Heart left ventricle (tissue), 16 donors: ENCODE measurements around the gene CNNM4. TPM values are rescaled to one million over a fixed set of nuclear protein-coding genes. Genes with fewer than 3 reads are reported as not detected.

Experiments
- ATAC-seq, 4 donors: fragments of 200-7000 bp; cut with Tn5 transposase; one replicate each; pipeline ENCODE4 v1.9.1; 2020 to 2022; ENCODE audit warnings: moderate library complexity in 4 of 4, mild to moderate bottlenecking in 3 of 4, moderate number of reproducible peaks in 1 of 4
- DNase-seq, 5 donors: peaks; one replicate each; pipeline ENCODE4 v3.0.0-alpha.2; 2020
- H3K27ac ChIP-seq, 12 donors: fragments of 200-600 bp; sonication (generic) in 4 of 12; one replicate each; pipeline versions ENCODE4 v1.5.0 to v1.8.0; 2016 to 2022; ENCODE audit warnings: mild to moderate bottlenecking in 2 of 12
- H3K27me3 ChIP-seq, 9 donors: fragments of 200-600 bp; sonication (generic) in 2 of 9; one replicate each; pipeline versions ENCODE4 v1.5.1 to v1.8.0; 2016 to 2022; ENCODE audit warnings: mild to moderate bottlenecking in 3 of 9
- H3K36me3 ChIP-seq, 9 donors: fragments of 200-600 bp; sonication (generic) in 2 of 9; one replicate each; pipeline versions ENCODE4 v1.5.0 to v1.8.0; 2018 to 2022; ENCODE audit warnings: mild to moderate bottlenecking in 2 of 9
- H3K4me1 ChIP-seq, 12 donors: fragments of 200-600 bp; sonication (generic) in 4 of 12; one replicate each; pipeline versions ENCODE4 v1.5.0 to v1.8.0; 2016 to 2022; ENCODE audit warnings: mild to moderate bottlenecking in 3 of 12
- H3K4me3 ChIP-seq, 12 donors: fragments of 200-600 bp; sonication (generic) in 4 of 12; one replicate each; pipeline versions ENCODE4 v1.5.0 to v1.8.0; 2017 to 2022; ENCODE audit warnings: mild to moderate bottlenecking in 9 of 12, moderate library complexity in 4 of 12
- H3K9me3 ChIP-seq, 12 donors: fragments of 200-600 bp; sonication (generic) in 4 of 12; one replicate each; pipeline versions ENCODE4 v1.5.0 to v1.8.0; 2016 to 2022; ENCODE audit warnings: mild to moderate bottlenecking in 1 of 12
- POLR2A ChIP-seq, 2 donors: fragments of 450-650 bp; IDR thresholded peaks; one replicate each; pipeline ENCODE4 v1.6.1; 2017; ENCODE audit warnings: antibody characterized with exemption in 2 of 2, mild to moderate bottlenecking in 2 of 2, moderate library complexity in 2 of 2
- WGBS, 4 donors: extraction: QIAGEN DNeasy Blood & Tissue Kit in 2 of 4; methylation state at CpG; one replicate each; pipeline versions ENCODE4 v1.1.5 to v1.1.7; 2013 to 2018; 5-methylcytosine and 5-hydroxymethylcytosine counted together
- intact Hi-C, 10 donors: fragments of 100-400 bp; cut with DNase I; formaldehyde crosslinking; loops; one replicate each; pipeline versions ENCODE4 v1.11.1 to v1.14.2; 2022
- polyA plus RNA-seq, 2 donors: library from polyadenylated mRNA; stranded (reverse); fragments of 200-250 nt; gene quantifications; one replicate each; pipeline ENCODE4 v1.2.3, GENCODE V29; 2013
- total RNA-seq, 9 donors: library from RNA; depleted of rRNA in 2 of 9; stranded (reverse); fragments of >200 nt in 2 of 9; fragmentation: NEBNext Ultra II Directional in 3 of 9; extraction: Animal tissue kit (Norgen Biotek cat#: 25700) in 3 of 9; gene quantifications; one replicate each; pipeline versions ENCODE4 v1.1.0 to v1.2.4, GENCODE V29; 2016 to 2023
- TF ChIP-seq, protein P1 (sequence below), 12 donors: fragments of 200-600 bp; sonication (generic) in 4 of 12; IDR thresholded peaks; one replicate each; pipeline versions ENCODE4 v1.5.0 to v1.8.0; 2018 to 2022; ENCODE audit warnings: antibody characterized with exemption in 12 of 12, mild to moderate bottlenecking in 5 of 12
- donor health status: ischemic (EF 13 %, LVEDD 7.1; RV severe dilation, severe dysfunction).
- donor health status: healthy with polysubstance abuse.
- donor health status: DM: no; HTN: yes; CAD: no.
- donor health status: DM: no; HTN: no; CAD: no.
- donor health status: ischemic (EF 25% LVEDD 6.9; RV normal size, moderate dysfunction).
- donor health status: ischemic (EF 25% LVEDD 5.7; RV mildly dilated, moderate dysfunction).
- donor health status: healthy.
- donor health status: DM: yes; HTN: yes; CAD: no.
- donor health status: ischemic (EF 35%, LVEDD 5.7; RV mildly dilated, moderate dysfunction).
- donor health status: nonischemic (EF 11% LVEDD 7.7; RV severe dilation, severe dysfunction).
- donor health status: DM: yes; HTN: yes; CAD: no.
- donor health status: PGD.
- donor health status: ischemic (EF 29% LVEDD 5.4; RV normal size, mild dysfunction).
- donor health status: nonischemic (EF 23%, LVEDD 6.1; RV moderate dilation, normal function).

Gene CNNM4
- total and polyA plus RNA-seq, 11 donors: 11.3 to 47.7 (median 27.7) TPM

DNA sequence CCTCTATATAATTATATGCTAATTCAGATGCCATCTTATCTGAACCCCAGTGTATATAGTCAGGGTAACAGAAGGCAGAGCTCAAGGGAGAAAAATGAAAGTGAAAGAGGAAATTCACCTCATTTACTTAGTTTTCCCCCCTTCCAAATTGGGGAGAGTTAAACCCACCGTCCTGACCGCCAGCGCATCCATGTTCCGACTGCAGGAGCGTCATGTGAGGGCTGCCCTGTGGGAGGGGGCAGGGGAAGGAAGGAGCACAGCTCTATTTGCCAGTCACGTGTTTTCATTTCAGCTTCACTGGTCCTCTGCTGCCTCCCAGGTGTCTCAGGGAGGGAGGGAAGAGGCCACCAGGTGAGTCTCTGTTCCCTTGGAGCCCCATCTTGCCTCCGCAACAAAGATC, 13.2 kb downstream of the CNNM4 start:
- H3K9me3 ChIP-seq: no peaks in the 10 kb centered on the region
- intact Hi-C loops: no loop called here
- ATAC-seq: no peak
- no peak for TF ChIP-seq POLR2A (IDR thresholded peaks at IDR 0.05)
- TF ChIP-seq, protein P1, sequence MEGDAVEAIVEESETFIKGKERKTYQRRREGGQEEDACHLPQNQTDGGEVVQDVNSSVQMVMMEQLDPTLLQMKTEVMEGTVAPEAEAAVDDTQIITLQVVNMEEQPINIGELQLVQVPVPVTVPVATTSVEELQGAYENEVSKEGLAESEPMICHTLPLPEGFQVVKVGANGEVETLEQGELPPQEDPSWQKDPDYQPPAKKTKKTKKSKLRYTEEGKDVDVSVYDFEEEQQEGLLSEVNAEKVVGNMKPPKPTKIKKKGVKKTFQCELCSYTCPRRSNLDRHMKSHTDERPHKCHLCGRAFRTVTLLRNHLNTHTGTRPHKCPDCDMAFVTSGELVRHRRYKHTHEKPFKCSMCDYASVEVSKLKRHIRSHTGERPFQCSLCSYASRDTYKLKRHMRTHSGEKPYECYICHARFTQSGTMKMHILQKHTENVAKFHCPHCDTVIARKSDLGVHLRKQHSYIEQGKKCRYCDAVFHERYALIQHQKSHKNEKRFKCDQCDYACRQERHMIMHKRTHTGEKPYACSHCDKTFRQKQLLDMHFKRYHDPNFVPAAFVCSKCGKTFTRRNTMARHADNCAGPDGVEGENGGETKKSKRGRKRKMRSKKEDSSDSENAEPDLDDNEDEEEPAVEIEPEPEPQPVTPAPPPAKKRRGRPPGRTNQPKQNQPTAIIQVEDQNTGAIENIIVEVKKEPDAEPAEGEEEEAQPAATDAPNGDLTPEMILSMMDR (IDR thresholded peaks at IDR 0.05): no peak
- peaks cover 0 to 24% (median 5%) of the 10 kb centered on the region in 12 donors for H3K4me1 ChIP-seq
- no peaks in the 10 kb centered on the region for H3K36me3 ChIP-seq
- no peaks in the 10 kb centered on the region for H3K27me3 ChIP-seq
- peak overlapping the region in 1 of 12 donors; percentile 55 for H3K27ac ChIP-seq
- WGBS, 4 donors: 78 to 85% (median 79%) methylated on average over 7 of the region's 7 CpGs
- no peak for DNase-seq
- H3K4me3 ChIP-seq: peak overlapping the region in 2 of 12 donors; percentile 6 to 52

DNA sequence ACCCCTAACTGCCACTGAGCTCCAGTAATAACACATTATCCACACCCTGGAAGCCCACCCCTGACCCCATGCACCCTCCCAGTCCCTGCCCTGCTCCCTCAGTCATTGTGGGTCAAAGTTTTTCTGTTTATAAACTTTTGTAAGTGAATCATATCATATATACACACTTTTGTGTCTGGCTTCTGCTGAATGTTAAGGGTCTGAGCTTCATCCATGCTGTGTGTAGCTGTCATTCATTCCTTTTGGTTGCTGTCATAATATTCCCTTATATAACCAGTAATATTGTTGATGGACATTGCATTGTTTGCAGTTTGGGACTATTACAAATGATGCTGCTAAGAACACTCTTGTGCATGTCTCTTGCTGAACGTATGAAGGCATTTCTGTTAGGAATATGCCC, 14.5 kb downstream of the CNNM4 start:
- no peak for TF ChIP-seq POLR2A (IDR thresholded peaks at IDR 0.05)
- TF ChIP-seq, protein P1 (IDR thresholded peaks at IDR 0.05): no peak
- H3K4me3 ChIP-seq: no peak overlapping the region
- ATAC-seq (no peak), DNase-seq (no peak)
- no peak overlapping the region for H3K27ac ChIP-seq
- H3K27me3 ChIP-seq: no peaks in the 10 kb centered on the region
- intact Hi-C loops: no loop called here
- H3K36me3 ChIP-seq: no peaks in the 10 kb centered on the region
- H3K4me1 ChIP-seq: peaks cover 0 to 17% (median 2%) of the 10 kb centered on the region in 12 donors
- H3K9me3 ChIP-seq: no peaks in the 10 kb centered on the region
- WGBS, 4 donors: 0 to 33% (median 16%) methylated on average over 1 of the region's 1 CpG

DNA sequence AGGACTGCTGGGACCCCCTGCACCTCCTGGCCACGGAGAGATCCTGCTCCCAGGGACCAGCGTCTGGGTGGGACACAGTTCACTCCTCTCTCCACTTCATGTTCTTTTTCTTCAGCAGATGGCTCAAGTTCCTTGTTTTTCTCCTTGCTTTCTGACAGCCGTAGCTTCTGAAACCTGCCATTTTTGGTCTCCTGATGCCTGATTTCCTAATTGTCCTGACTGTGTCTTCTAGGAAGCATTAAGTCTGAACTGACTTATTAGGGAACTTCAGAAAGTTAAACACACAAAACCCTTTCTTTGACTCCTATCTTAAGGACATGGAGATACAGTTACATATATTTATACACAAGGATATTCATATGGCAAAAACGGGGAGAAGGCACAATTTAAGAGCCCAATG, 22.7 kb downstream of the CNNM4 start:
- Histone ChIP-seq H3K27ac (no peak overlapping the region), H3K27me3 (no peaks in the 10 kb centered on the region), H3K4me3 (no peak overlapping the region), H3K4me1 (peaks cover 0 to 21% (median 15%) of the 10 kb centered on the region in 12 donors), H3K36me3 (no peaks in the 10 kb centered on the region), H3K9me3 (no peaks in the 10 kb centered on the region)
- TF ChIP-seq POLR2A (IDR thresholded peaks at IDR 0.05): no peak
- TF ChIP-seq, protein P1 (IDR thresholded peaks at IDR 0.05): no peak
- 80 to 84% (median 82%) methylated on average over 4 of the region's 4 CpGs for WGBS, 4 donors
- no peak for DNase-seq
- intact Hi-C loops: no loop called here
- no peak for ATAC-seq

DNA sequence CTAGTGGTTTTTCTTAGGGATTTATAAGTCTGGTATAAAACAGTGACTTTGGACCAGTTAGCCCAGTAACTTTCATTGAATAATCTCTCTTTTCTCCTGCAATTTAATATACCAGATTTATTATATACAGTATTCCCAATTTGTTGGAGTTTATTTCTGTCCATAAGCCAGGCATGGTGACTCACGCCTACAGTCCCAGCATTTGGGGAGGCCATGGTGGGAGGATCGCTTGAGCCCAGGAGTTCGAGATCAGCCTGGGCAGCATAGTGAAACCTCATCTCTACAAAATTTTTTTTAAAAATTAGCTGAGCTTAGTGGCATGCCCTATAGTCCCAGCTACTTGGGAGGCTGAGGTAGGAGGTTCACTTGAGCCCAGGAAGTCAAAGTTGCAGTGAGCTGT, 26.7 kb downstream of the CNNM4 start:
- H3K4me1 ChIP-seq: peaks cover 0 to 33% (median 19%) of the 10 kb centered on the region in 12 donors
- no peak for TF ChIP-seq POLR2A (IDR thresholded peaks at IDR 0.05)
- TF ChIP-seq, protein P1 (IDR thresholded peaks at IDR 0.05): no peak
- intact Hi-C loops: no loop called here
- no peaks in the 10 kb centered on the region for H3K27me3 ChIP-seq
- H3K9me3 ChIP-seq: no peaks in the 10 kb centered on the region
- peak overlapping the region in 7 of 12 donors; percentile 74 to 96 (median 91) for H3K27ac ChIP-seq
- ATAC-seq: no peak
- H3K4me3 ChIP-seq: no peak overlapping the region
- 93 to 99% (median 97%) methylated on average over 3 of the region's 3 CpGs for WGBS, 4 donors
- no peak for DNase-seq
- no peaks in the 10 kb centered on the region for H3K36me3 ChIP-seq
